GM10847 (cell line): Measurements from ENCODE around the gene HLA-DQB2.

Experiments used
- POLR2A ChIP-seq: IDR thresholded peaks from 2 replicates; pipeline ENCODE4 v1.6.1; 2011; ENCODE audit not compliant: insufficient read length; ENCODE audit errors: extremely low read depth

HLA-DQB2 gene

DNA sequence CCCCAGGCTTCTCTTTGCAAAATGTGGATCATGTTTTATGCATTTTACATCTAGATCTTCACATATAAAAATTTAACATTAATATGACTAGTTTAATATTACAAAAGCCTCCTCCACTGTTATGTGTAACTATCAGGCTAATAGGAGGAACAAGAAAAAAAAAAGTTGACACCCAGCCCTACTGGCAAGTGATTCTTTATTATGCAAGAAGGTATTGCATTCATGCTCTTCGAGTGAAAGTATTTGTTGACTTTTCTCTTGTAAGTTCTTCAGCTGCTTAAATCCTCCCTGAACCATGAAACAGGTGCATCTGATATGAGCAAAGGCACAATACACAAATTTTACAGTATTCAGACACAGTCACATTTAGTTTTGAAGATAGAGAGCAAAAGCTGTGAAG is 716 bp upstream of the HLA-DQB2 start:
- no peak for TF ChIP-seq POLR2A

DNA sequence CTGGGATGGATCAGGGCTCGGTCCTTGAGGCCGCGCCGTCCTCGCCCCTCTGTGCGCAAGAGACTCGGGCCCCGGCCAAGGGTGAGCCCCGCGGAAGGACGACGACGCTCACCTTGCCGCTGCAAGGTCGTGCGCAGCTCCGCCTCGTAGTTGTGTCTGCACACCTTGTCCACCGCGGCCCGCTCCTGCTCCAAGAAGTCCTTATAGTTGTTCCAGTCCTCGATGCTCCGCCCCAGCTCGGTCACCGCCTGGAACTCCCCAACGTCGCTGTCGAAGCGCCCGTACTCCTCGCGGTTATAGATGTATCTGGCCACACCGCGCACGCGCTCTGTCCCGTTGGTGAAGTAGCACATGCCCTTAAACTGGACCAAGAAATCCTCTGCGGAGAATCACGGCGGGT is 1.8 kb downstream of the HLA-DQB2 start:
- no peak for TF ChIP-seq POLR2A

DNA sequence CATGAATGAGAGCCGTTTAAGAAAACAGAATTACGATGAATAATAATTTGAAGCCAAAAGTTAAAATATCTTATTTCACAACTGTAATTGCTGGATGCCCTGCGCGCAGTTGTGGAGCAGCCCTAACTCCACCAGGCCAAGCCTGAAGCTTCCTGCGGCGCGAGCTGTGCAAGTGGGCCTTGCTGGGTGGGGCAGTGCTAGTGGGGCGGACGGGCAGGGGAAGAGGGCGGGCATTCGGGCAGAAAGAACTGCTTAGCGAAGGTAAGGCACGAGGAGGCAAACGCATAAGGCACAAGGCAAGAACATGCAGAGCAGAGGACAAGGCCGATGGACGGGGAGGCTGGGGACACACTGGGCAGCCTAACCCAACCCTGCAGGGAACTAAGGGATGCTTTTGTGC is 2.3 kb downstream of the HLA-DQB2 start:
- no peak for TF ChIP-seq POLR2A

DNA sequence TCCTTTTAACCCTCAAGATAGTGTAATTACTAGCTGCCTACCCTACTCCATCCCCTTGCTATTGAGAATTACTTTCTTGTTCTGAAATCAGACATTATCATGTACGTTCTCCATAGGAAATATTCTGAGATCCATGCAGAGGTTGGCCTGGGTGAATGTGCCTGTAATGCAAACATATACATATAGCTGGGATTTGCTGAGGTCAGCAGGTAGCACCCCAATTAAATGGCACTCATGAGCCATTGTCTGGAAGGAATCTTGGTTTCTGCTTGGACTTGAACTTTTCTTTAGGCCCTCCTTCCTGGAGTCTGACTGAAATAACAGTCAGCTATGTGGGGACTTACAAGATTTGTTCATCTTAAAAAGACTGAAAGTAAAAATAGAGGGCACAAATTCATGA is 3.7 kb downstream of the HLA-DQB2 start:
- TF ChIP-seq POLR2A, result no peak

DNA sequence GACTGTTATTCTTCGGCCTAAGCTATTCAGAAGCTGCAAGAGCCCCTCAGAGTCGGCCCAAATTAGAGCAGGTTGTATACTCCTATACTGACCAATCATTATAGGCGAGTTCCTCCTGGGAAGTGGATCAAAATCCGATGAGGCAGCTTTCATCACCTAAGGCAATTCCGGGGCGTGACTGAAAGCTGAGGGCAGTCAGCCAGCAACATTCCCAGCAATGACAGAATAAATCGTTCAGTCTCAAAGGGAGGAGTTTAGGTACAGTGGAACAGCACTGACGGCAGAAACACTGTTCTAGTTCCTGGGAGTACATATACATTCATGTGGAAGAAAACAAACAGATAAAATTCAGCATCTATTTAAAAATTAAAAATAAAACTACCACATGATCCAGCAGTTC is 10.8 kb downstream of the HLA-DQB2 start:
- TF ChIP-seq POLR2A, result no peak

- no peak for TF ChIP-seq POLR2A
These were observed 18.6 kb downstream of the HLA-DQB2 start for GRCh38 chr6:32744776-32745175.

- TF ChIP-seq POLR2A, result no peak
These were observed 21.0 kb downstream of the HLA-DQB2 start for GRCh38 chr6:32742374-32742773.

- TF ChIP-seq POLR2A, result no peak
These were observed 22.0 kb downstream of the HLA-DQB2 start, which contains the start of gene HLA-DQA2 for GRCh38 chr6:32741031-32741960. TSS of gene HLA-DQA2 (plus strand) at chr6:32741391. CDS start at chr6:32741444, 53 bp downstream.

DNA sequence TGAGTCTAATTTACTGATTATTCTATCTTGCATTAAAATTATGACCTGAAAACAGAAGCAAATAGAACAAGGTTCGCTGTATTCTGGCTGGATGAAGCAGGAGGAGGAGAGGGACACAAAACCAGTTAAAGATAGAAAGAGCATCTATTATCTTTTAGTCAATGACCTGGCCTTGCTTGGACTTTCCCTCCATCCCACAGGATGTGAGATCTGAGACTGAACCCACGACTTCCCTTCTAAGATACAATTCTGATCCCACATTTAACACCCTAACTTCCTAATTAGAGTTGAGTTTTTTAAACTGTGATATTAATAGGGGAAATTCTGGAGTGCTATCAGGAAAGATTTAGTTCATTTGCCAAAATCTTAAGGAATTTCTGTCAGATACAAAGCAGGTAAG is 25.2 kb downstream of the HLA-DQB2 start:
- no peak for TF ChIP-seq POLR2A

DNA sequence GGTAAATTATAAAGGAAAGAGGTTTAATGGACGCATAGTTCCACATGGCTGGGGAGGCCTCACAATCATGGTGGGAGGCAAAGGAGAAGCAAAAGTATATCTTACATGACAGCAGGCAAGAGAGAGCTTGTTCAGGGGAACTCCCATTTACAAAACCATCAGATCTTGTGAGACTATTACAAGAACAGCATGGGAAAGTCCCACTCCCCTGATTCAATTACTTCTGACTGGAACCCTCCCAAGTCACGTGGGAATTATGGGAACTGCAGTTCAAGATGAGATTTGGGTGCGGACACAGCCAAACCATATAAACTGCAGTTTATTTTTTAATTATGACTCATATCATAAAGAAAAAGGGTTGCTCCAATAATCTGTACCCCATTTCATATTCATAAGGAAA is 44.5 kb downstream of the HLA-DQB2 start:
- TF ChIP-seq POLR2A, result no peak

DNA sequence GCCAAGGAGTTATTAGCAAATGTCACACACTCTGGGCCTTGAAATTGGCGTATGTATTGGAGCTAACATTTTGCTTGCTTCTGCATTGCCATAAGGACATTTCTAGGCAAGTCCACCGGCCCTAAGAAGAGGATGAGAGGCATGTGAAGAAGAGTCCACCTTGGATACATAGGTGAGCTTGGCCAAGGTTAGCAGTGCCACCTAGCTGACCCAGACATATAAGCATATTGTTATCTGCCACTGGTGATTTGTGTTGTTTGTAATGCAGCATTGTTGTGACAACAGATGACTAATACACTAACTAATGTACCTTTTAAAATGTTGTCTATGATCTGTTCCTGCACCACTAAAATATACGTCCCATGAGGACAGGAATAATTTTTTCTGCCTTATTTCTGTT is 46.9 kb downstream of the HLA-DQB2 start:
- TF ChIP-seq POLR2A, result no peak

DNA sequence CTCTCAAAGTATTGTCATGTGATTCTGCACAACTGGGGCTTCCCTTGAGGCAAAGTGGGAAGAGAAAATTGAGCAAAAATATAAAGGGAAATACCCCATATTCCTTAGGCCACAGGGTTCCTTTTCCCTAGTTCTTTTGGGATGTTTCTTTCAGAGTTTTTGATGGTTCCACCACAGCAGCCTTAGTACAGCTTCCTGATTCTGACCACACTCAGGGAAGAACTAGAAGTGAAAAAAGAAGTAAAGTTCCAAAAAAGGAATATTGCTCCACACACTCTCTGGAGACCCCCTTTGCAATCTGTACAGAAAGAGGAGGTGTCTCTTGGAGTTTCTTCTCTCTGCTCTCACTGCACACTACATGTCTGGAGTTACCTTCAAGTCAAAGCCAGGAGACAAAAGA is 50.1 kb downstream of the HLA-DQB2 start:
- TF ChIP-seq POLR2A, result no peak

GRCh38 chr6:32709625-32710024 is 53.7 kb downstream of the HLA-DQB2 start:
- no peak for TF ChIP-seq POLR2A
